ENCODE results near the gene KCNT2.

KCNT2 gene

GRCh38 chr1:196415978-196416377 lies 192.3 kb downstream of the KCNT2 start:
- TF ChIP-seq TAF1 (IDR thresholded peaks at IDR 0.05; ENCODE audit: low read depth) (no peak), NFIC (IDR thresholded peaks at IDR 0.05) (no peak), TCF12 (IDR thresholded peaks at IDR 0.05; ENCODE audit: low read depth) (no peak), FOXM1 (IDR thresholded peaks at IDR 0.05; ENCODE audit: borderline replicate concordance, low read depth) (no peak), USF1 (IDR thresholded peaks at IDR 0.05) (no peak), RAD21 (IDR thresholded peaks at IDR 0.05; ENCODE audit: low read depth) (no peak), TEAD4 (IDR thresholded peaks at IDR 0.05) (no peak), CREB1 (IDR thresholded peaks at IDR 0.05; ENCODE audit: low read depth) (no peak), CEBPB (IDR thresholded peaks at IDR 0.05) (no peak), EGR1 (IDR thresholded peaks at IDR 0.05) (no peak), REST (IDR thresholded peaks at IDR 0.05; ENCODE audit: low read depth) (no peak), MAX (IDR thresholded peaks at IDR 0.05) (no peak), EP300 (IDR thresholded peaks at IDR 0.05; ENCODE audit: borderline replicate concordance) (no peak), YY1 (IDR thresholded peaks at IDR 0.05; ENCODE audit: low read depth) (no peak), ZBTB7A (IDR thresholded peaks at IDR 0.05; ENCODE audit: low read depth) (no peak)

- TF ChIP-seq MAX (IDR thresholded peaks at IDR 0.05) (no peak), YY1 (IDR thresholded peaks at IDR 0.05; ENCODE audit: low read depth) (no peak), RAD21 (IDR thresholded peaks at IDR 0.05; ENCODE audit: low read depth) (no peak), TAF1 (IDR thresholded peaks at IDR 0.05; ENCODE audit: low read depth) (no peak)
Measured at GRCh38 chr1:196412326-196412725, 195.9 kb downstream of the KCNT2 start.

GRCh38 chr1:196410768-196411167 lies 197.5 kb downstream of the KCNT2 start:
- TF ChIP-seq EGR1 (IDR thresholded peaks at IDR 0.05) (no peak), NFIC (IDR thresholded peaks at IDR 0.05) (no peak), FOXM1 (IDR thresholded peaks at IDR 0.05; ENCODE audit: borderline replicate concordance, low read depth) (no peak), ZBTB7A (IDR thresholded peaks at IDR 0.05; ENCODE audit: low read depth) (no peak), MAX (IDR thresholded peaks at IDR 0.05) (no peak), USF1 (IDR thresholded peaks at IDR 0.05) (no peak), CEBPB (IDR thresholded peaks at IDR 0.05) (no peak), TEAD4 (IDR thresholded peaks at IDR 0.05) (no peak), RAD21 (IDR thresholded peaks at IDR 0.05; ENCODE audit: low read depth) (no peak), TCF12 (IDR thresholded peaks at IDR 0.05; ENCODE audit: low read depth) (no peak), YY1 (IDR thresholded peaks at IDR 0.05; ENCODE audit: low read depth) (no peak), CREB1 (IDR thresholded peaks at IDR 0.05; ENCODE audit: low read depth) (no peak), EP300 (IDR thresholded peaks at IDR 0.05; ENCODE audit: borderline replicate concordance) (no peak)

- TF ChIP-seq RAD21 (IDR thresholded peaks at IDR 0.05; ENCODE audit: low read depth) (no peak), EGR1 (IDR thresholded peaks at IDR 0.05) (no peak), CREB1 (IDR thresholded peaks at IDR 0.05; ENCODE audit: low read depth) (no peak), YY1 (IDR thresholded peaks at IDR 0.05; ENCODE audit: low read depth) (no peak), FOXM1 (IDR thresholded peaks at IDR 0.05; ENCODE audit: borderline replicate concordance, low read depth) (no peak), MAX (IDR thresholded peaks at IDR 0.05) (no peak), TCF12 (IDR thresholded peaks at IDR 0.05; ENCODE audit: low read depth) (no peak), USF1 (IDR thresholded peaks at IDR 0.05) (no peak), EP300 (IDR thresholded peaks at IDR 0.05; ENCODE audit: borderline replicate concordance) (no peak), TAF1 (IDR thresholded peaks at IDR 0.05; ENCODE audit: low read depth) (no peak), ZBTB7A (IDR thresholded peaks at IDR 0.05; ENCODE audit: low read depth) (no peak), NFIC (IDR thresholded peaks at IDR 0.05) (no peak), TEAD4 (IDR thresholded peaks at IDR 0.05) (no peak), CEBPB (IDR thresholded peaks at IDR 0.05) (no peak), REST (IDR thresholded peaks at IDR 0.05; ENCODE audit: low read depth) (no peak)
Measured at GRCh38 chr1:196409586-196409985, 198.7 kb downstream of the KCNT2 start.

- no peak for TF ChIP-seq MAX (IDR thresholded peaks at IDR 0.05)
- TF ChIP-seq EGR1 (IDR thresholded peaks at IDR 0.05), result no peak
- no peak for TF ChIP-seq USF1 (IDR thresholded peaks at IDR 0.05)
- no peak for TF ChIP-seq EP300 (IDR thresholded peaks at IDR 0.05; ENCODE audit: borderline replicate concordance)
- TF ChIP-seq TEAD4 (IDR thresholded peaks at IDR 0.05), result no peak
- TF ChIP-seq FOXM1 (IDR thresholded peaks at IDR 0.05; ENCODE audit: borderline replicate concordance, low read depth), result no peak
- no peak for TF ChIP-seq RAD21 (IDR thresholded peaks at IDR 0.05; ENCODE audit: low read depth)
- TF ChIP-seq CREB1 (IDR thresholded peaks at IDR 0.05; ENCODE audit: low read depth), result no peak
- TF ChIP-seq TAF1 (IDR thresholded peaks at IDR 0.05; ENCODE audit: low read depth), result no peak
Measured at GRCh38 chr1:196407358-196408051, 200.7 kb downstream of the KCNT2 start.
